ENCODE measurements around the gene GRID2.

The GRID2 gene

DNA sequence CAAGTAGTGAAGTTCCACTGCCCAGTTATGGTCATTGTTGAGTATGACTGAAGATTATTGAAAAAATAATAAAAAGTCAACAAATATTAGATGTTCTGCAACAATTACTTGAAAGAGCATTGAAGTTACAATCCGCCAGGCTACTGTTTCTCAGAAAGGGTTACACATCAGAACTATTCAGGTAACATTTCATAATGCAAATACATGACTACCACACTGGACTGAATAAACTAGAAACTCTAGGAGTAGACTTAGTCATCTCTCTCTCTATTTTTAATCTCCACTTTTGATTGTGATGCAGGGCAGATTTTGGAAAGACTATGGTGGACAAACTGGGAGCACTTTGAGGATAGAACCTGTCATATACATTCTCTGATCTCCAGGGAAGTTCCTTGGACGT, 776.5 kb downstream of the GRID2 start:
- H3K18ac ChIP-seq (ENCODE audit: low read length) = no peak overlapping the region
- no peak overlapping the region for H2AFZ ChIP-seq (ENCODE audit: low read length)
- no peak overlapping the region for H3K4me2 ChIP-seq (ENCODE audit: insufficient read depth, low read length, poor library complexity, severe bottlenecking)
- H3K27me3 ChIP-seq (ENCODE audit: control insufficient read depth in 3 of 3, insufficient read depth in 3 of 3, low read depth in 1 of 3, low read length in 3 of 3) = no peaks in the 10 kb centered on the region
- H3K4me1 ChIP-seq (ENCODE audit: control insufficient read depth in 2 of 2, insufficient read depth in 1 of 2, low read depth in 1 of 2, low read length in 2 of 2) = peaks cover 2 to 4% of the 10 kb centered on the region in 2 donors
- no peaks in the 10 kb centered on the region for H3K36me3 ChIP-seq (replicated peaks in 1 of 2; ENCODE audit: control insufficient read depth in 2 of 2, insufficient read depth in 2 of 2, low read length in 2 of 2)
- H2BK120ac ChIP-seq (ENCODE audit: low read depth, low read length) = no peak overlapping the region
- H4K91ac ChIP-seq (ENCODE audit: low read depth, low read length, poor library complexity) = no peak overlapping the region
- H3K9ac ChIP-seq (ENCODE audit: low read depth, low read length, poor library complexity) = no peak overlapping the region
- H3K4ac ChIP-seq (ENCODE audit: low read length) = no peak overlapping the region
- H3K14ac ChIP-seq (ENCODE audit: low read length) = no peak overlapping the region
- no peaks in the 10 kb centered on the region for H3K79me1 ChIP-seq (ENCODE audit: low read depth, low read length)
- no peak for DNase-seq (ENCODE audit: low spot score)
- no peaks in the 10 kb centered on the region for H3K9me3 ChIP-seq (replicated peaks in 1 of 2; ENCODE audit: control insufficient read depth in 2 of 2, insufficient read depth in 1 of 2, low read depth in 1 of 2, low read length in 2 of 2)
- no peak overlapping the region for H3K23ac ChIP-seq (ENCODE audit: low read depth, low read length, poor library complexity)
- H2BK5ac ChIP-seq (ENCODE audit: low read length) = no peak overlapping the region
- no peak overlapping the region for H2AK5ac ChIP-seq (ENCODE audit: low read depth, low read length)
- H3K27ac ChIP-seq (replicated peaks; ENCODE audit: low read length) = no peak overlapping the region
- no peak overlapping the region for H2BK15ac ChIP-seq (ENCODE audit: low read length)
- H2BK12ac ChIP-seq (ENCODE audit: low read length) = no peak overlapping the region
- no CpG with 5 or more reads among the region's 2 CpGs for WGBS, 2 donors (ENCODE audit: extremely low coverage in 2 of 2, insufficient read length in 2 of 2, insufficient replicate concordance in 1 of 2)
- no peak overlapping the region for H4K8ac ChIP-seq (ENCODE audit: low read depth, low read length)
- H3K4me3 ChIP-seq (ENCODE audit: low read length in 2 of 2) = no peak overlapping the region

DNA sequence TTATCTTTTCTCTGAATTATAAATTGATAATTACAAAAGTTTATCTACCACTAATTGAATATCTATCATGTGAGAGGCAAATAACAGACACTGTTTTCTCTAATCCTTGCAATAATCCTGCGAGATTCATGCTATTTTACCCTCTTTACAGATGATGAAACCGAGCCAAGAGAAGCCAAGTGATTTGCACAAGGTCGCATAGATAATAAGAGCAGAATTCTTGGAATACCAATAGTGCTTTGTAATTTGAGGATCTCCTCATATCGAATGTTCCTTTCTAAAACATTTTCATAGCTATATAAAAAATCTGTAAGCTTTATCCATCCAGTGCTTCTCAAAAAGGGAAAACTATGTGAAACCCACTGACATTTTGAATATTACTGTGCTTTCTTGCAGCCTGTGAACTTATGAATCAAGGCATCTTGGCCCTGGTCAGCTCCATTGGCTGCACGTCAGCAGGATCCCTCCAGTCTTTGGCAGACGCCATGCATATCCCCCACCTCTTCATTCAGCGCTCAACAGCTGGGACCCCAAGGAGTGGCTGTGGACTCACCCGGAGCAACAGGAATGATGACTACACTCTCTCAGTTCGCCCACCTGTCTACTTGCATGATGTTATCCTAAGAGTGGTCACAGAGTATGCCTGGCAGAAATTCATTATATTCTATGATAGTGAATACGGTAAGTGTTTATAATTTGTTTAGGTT, 781.0 kb downstream of the GRID2 start:
- DNase-seq (ENCODE audit: low spot score) = no peak

DNA sequence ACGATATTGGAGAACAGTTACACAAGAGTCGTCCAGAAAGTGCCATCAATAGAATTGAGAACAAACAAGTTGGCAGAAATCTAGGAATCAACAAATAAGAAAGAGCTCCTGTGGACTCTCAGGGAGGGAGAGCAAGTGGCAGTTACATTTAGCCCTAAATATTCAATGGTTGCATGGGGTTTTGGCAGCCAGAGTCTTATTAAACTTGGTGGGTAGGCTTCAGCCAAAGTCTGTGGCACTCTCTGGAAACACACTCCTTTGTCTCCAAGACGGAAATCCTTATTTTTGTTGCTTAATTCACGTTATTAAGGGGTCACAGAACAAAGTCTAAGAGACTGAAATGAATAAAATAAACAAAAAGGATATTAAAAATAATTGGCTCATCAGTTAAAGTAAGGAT, 782.6 kb downstream of the GRID2 start:
- Histone ChIP-seq H3K27me3 (ENCODE audit: control insufficient read depth in 3 of 3, insufficient read depth in 3 of 3, low read depth in 1 of 3, low read length in 3 of 3) (no peaks in the 10 kb centered on the region), H3K4me1 (ENCODE audit: control insufficient read depth in 2 of 2, insufficient read depth in 1 of 2, low read depth in 1 of 2, low read length in 2 of 2) (peaks cover 2 to 6% of the 10 kb centered on the region in 2 donors), H3K4me2 (ENCODE audit: insufficient read depth, low read length, poor library complexity, severe bottlenecking) (no peak overlapping the region), H3K18ac (ENCODE audit: low read length) (no peak overlapping the region), H4K8ac (ENCODE audit: low read depth, low read length) (no peak overlapping the region), H2BK120ac (ENCODE audit: low read depth, low read length) (no peak overlapping the region), H2BK15ac (ENCODE audit: low read length) (no peak overlapping the region), H3K36me3 (replicated peaks in 1 of 2; ENCODE audit: control insufficient read depth in 2 of 2, insufficient read depth in 2 of 2, low read length in 2 of 2) (no peaks in the 10 kb centered on the region), H2BK12ac (ENCODE audit: low read length) (no peak overlapping the region), H3K9ac (ENCODE audit: low read depth, low read length, poor library complexity) (no peak overlapping the region), H3K79me1 (ENCODE audit: low read depth, low read length) (no peaks in the 10 kb centered on the region), H3K27ac (replicated peaks; ENCODE audit: low read length) (no peak overlapping the region), H2AFZ (ENCODE audit: low read length) (peak overlapping the region; percentile 53), H4K91ac (ENCODE audit: low read depth, low read length, poor library complexity) (no peak overlapping the region), H3K4ac (ENCODE audit: low read length) (no peak overlapping the region), H3K14ac (ENCODE audit: low read length) (no peak overlapping the region), H3K9me3 (replicated peaks in 1 of 2; ENCODE audit: control insufficient read depth in 2 of 2, insufficient read depth in 1 of 2, low read depth in 1 of 2, low read length in 2 of 2) (no peaks in the 10 kb centered on the region), H3K23ac (ENCODE audit: low read depth, low read length, poor library complexity) (no peak overlapping the region), H2AK5ac (ENCODE audit: low read depth, low read length) (no peak overlapping the region), H2BK5ac (ENCODE audit: low read length) (no peak overlapping the region), H3K4me3 (ENCODE audit: low read length in 2 of 2) (no peak overlapping the region)
- WGBS, 2 donors (ENCODE audit: extremely low coverage in 2 of 2, insufficient read length in 2 of 2, insufficient replicate concordance in 1 of 2) = no CpG with 5 or more reads among the region's 4 CpGs
- DNase-seq (ENCODE audit: low spot score) = no peak

More for the DNA sequence above, 781.0 kb downstream of the GRID2 start:
- no peak overlapping the region for H4K91ac ChIP-seq (ENCODE audit: low read depth, low read length, poor library complexity)
- no peak overlapping the region for H3K14ac ChIP-seq (ENCODE audit: low read length)
- H3K9me3 ChIP-seq (replicated peaks in 1 of 2; ENCODE audit: control insufficient read depth in 2 of 2, insufficient read depth in 1 of 2, low read depth in 1 of 2, low read length in 2 of 2) = no peaks in the 10 kb centered on the region
- WGBS, 2 donors (ENCODE audit: extremely low coverage in 2 of 2, insufficient read length in 2 of 2, insufficient replicate concordance in 1 of 2) = 100% methylated on average over 1 of the region's 10 CpGs; no CpG with 5 or more reads in 1 of the 2 donors
- no peak overlapping the region for H3K18ac ChIP-seq (ENCODE audit: low read length)
- no peak overlapping the region for H2BK15ac ChIP-seq (ENCODE audit: low read length)
- H2AK5ac ChIP-seq (ENCODE audit: low read depth, low read length) = no peak overlapping the region
- H2BK12ac ChIP-seq (ENCODE audit: low read length) = no peak overlapping the region
- H4K8ac ChIP-seq (ENCODE audit: low read depth, low read length) = no peak overlapping the region
- no peak overlapping the region for H3K4me2 ChIP-seq (ENCODE audit: insufficient read depth, low read length, poor library complexity, severe bottlenecking)
- H3K79me1 ChIP-seq (ENCODE audit: low read depth, low read length) = no peaks in the 10 kb centered on the region
- H3K36me3 ChIP-seq (replicated peaks in 1 of 2; ENCODE audit: control insufficient read depth in 2 of 2, insufficient read depth in 2 of 2, low read length in 2 of 2) = no peaks in the 10 kb centered on the region
- H3K4me3 ChIP-seq (ENCODE audit: low read length in 2 of 2) = no peak overlapping the region
- no peak overlapping the region for H2BK5ac ChIP-seq (ENCODE audit: low read length)
- no peak overlapping the region for H3K27ac ChIP-seq (replicated peaks; ENCODE audit: low read length)
- peak overlapping the region; percentile 51 for H2AFZ ChIP-seq (ENCODE audit: low read length)
- no peak overlapping the region for H2BK120ac ChIP-seq (ENCODE audit: low read depth, low read length)
- no peak overlapping the region for H3K9ac ChIP-seq (ENCODE audit: low read depth, low read length, poor library complexity)
- H3K23ac ChIP-seq (ENCODE audit: low read depth, low read length, poor library complexity) = no peak overlapping the region
- peaks cover 2 to 6% of the 10 kb centered on the region in 2 donors for H3K4me1 ChIP-seq (ENCODE audit: control insufficient read depth in 2 of 2, insufficient read depth in 1 of 2, low read depth in 1 of 2, low read length in 2 of 2)
- no peaks in the 10 kb centered on the region for H3K27me3 ChIP-seq (ENCODE audit: control insufficient read depth in 3 of 3, insufficient read depth in 3 of 3, low read depth in 1 of 3, low read length in 3 of 3)
- no peak overlapping the region for H3K4ac ChIP-seq (ENCODE audit: low read length)

- no peaks in the 10 kb centered on the region for H3K9me3 ChIP-seq (replicated peaks in 1 of 2; ENCODE audit: control insufficient read depth in 2 of 2, insufficient read depth in 1 of 2, low read depth in 1 of 2, low read length in 2 of 2)
- H3K4me1 ChIP-seq (ENCODE audit: control insufficient read depth in 2 of 2, insufficient read depth in 1 of 2, low read depth in 1 of 2, low read length in 2 of 2) = no peaks in the 10 kb centered on the region
- H4K91ac ChIP-seq (ENCODE audit: low read depth, low read length, poor library complexity) = no peak overlapping the region
- no peaks in the 10 kb centered on the region for H3K27me3 ChIP-seq (ENCODE audit: control insufficient read depth in 3 of 3, insufficient read depth in 3 of 3, low read depth in 1 of 3, low read length in 3 of 3)
- no peak overlapping the region for H3K14ac ChIP-seq (ENCODE audit: low read length)
- no peak overlapping the region for H3K27ac ChIP-seq (replicated peaks; ENCODE audit: low read length)
- no peak overlapping the region for H3K4me3 ChIP-seq (ENCODE audit: low read length in 2 of 2)
- no peak overlapping the region for H3K4me2 ChIP-seq (ENCODE audit: insufficient read depth, low read length, poor library complexity, severe bottlenecking)
- no peak overlapping the region for H2AK5ac ChIP-seq (ENCODE audit: low read depth, low read length)
- no peak overlapping the region for H3K18ac ChIP-seq (ENCODE audit: low read length)
- no peak overlapping the region for H3K4ac ChIP-seq (ENCODE audit: low read length)
- H4K8ac ChIP-seq (ENCODE audit: low read depth, low read length) = no peak overlapping the region
- H3K36me3 ChIP-seq (replicated peaks in 1 of 2; ENCODE audit: control insufficient read depth in 2 of 2, insufficient read depth in 2 of 2, low read length in 2 of 2) = no peaks in the 10 kb centered on the region
- no peak for DNase-seq (ENCODE audit: low spot score)
- H3K9ac ChIP-seq (ENCODE audit: low read depth, low read length, poor library complexity) = no peak overlapping the region
- no peaks in the 10 kb centered on the region for H3K79me1 ChIP-seq (ENCODE audit: low read depth, low read length)
- H3K23ac ChIP-seq (ENCODE audit: low read depth, low read length, poor library complexity) = no peak overlapping the region
- no peak overlapping the region for H2BK15ac ChIP-seq (ENCODE audit: low read length)
- no peak overlapping the region for H2BK5ac ChIP-seq (ENCODE audit: low read length)
- no peak overlapping the region for H2BK120ac ChIP-seq (ENCODE audit: low read depth, low read length)
- no CpG with 5 or more reads among the region's 2 CpGs for WGBS, 2 donors (ENCODE audit: extremely low coverage in 2 of 2, insufficient read length in 2 of 2, insufficient replicate concordance in 1 of 2)
- H2AFZ ChIP-seq (ENCODE audit: low read length) = no peak overlapping the region
- H2BK12ac ChIP-seq (ENCODE audit: low read length) = no peak overlapping the region
Measured at GRCh38 chr4:93092765-93093164, 789.0 kb downstream of the GRID2 start.

All from neuronal stem cell (in vitro differentiated cells).